ENCODE data around the gene FBLN2.

Gene FBLN2

DNA sequence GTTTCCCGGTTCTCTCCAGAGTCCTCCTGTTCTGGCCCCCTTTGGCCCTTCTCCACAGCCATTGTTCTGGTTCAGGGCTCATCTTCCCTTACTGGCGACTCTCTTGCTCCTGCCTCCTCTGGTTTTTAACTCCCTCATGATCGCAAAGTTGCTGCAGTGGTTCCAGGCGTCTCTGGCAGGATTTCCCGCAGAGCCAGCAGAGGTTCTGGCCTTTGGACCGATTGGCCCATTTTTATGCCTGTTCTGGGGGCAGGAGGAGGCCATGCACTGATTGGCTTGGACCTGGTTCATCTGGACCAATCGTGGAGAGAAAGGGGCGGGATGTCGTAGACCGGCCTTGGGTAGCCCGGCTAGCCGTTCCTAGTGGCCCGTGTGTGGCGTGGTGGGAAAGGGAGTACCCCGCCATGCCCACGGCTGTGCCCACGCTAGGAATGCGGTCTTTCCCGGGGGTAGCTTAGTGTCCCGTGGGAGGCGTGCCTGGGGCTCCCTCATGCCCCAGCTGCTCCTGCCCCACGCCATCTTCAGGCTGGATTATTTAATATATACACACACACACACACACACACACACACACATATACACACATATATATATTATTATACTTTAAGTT lies 113.4 kb downstream of the FBLN2 start:
- H3K4me1 ChIP-seq (ENCODE audit: insufficient read depth, low read length) = no peaks in the 10 kb centered on the region
- no peak for DNase-seq
- H3K27me3 ChIP-seq (ENCODE audit: insufficient read depth, low read length, poor library complexity) = no peaks in the 10 kb centered on the region
- H4K20me1 ChIP-seq (ENCODE audit: insufficient read depth, low read length) = no peaks in the 10 kb centered on the region
- H3K79me2 ChIP-seq (ENCODE audit: insufficient read depth, low read length) = no peaks in the 10 kb centered on the region
- no peak overlapping the region for H3K27ac ChIP-seq (ENCODE audit: low read length)
- TF ChIP-seq, protein P1, sequence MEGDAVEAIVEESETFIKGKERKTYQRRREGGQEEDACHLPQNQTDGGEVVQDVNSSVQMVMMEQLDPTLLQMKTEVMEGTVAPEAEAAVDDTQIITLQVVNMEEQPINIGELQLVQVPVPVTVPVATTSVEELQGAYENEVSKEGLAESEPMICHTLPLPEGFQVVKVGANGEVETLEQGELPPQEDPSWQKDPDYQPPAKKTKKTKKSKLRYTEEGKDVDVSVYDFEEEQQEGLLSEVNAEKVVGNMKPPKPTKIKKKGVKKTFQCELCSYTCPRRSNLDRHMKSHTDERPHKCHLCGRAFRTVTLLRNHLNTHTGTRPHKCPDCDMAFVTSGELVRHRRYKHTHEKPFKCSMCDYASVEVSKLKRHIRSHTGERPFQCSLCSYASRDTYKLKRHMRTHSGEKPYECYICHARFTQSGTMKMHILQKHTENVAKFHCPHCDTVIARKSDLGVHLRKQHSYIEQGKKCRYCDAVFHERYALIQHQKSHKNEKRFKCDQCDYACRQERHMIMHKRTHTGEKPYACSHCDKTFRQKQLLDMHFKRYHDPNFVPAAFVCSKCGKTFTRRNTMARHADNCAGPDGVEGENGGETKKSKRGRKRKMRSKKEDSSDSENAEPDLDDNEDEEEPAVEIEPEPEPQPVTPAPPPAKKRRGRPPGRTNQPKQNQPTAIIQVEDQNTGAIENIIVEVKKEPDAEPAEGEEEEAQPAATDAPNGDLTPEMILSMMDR (IDR thresholded peaks at IDR 0.05; ENCODE audit: borderline replicate concordance, extremely low read depth, low read length, poor library complexity, severe bottlenecking) = no peak
- no peak for TF ChIP-seq EZH2 (IDR thresholded peaks at IDR 0.05; ENCODE audit: borderline replicate concordance, low read depth, low read length, severe bottlenecking)
- no peak overlapping the region for H3K4me2 ChIP-seq (ENCODE audit: insufficient read depth, low read length)
- H3K9ac ChIP-seq (ENCODE audit: low read depth, low read length) = no peak overlapping the region
- H2AFZ ChIP-seq (ENCODE audit: low read depth, low read length) = no peak overlapping the region
- ATAC-seq (ENCODE audit: insufficient read depth, low read depth) = no peak
- H3K9me3 ChIP-seq (ENCODE audit: insufficient read depth, low read length, severe bottlenecking) = no peaks in the 10 kb centered on the region
- no peaks in the 10 kb centered on the region for H3K36me3 ChIP-seq (ENCODE audit: insufficient read depth, low read length)
- H3K4me3 ChIP-seq (ENCODE audit: low read depth in 1 of 2, low read length in 2 of 2) = no peak overlapping the region

DNA sequence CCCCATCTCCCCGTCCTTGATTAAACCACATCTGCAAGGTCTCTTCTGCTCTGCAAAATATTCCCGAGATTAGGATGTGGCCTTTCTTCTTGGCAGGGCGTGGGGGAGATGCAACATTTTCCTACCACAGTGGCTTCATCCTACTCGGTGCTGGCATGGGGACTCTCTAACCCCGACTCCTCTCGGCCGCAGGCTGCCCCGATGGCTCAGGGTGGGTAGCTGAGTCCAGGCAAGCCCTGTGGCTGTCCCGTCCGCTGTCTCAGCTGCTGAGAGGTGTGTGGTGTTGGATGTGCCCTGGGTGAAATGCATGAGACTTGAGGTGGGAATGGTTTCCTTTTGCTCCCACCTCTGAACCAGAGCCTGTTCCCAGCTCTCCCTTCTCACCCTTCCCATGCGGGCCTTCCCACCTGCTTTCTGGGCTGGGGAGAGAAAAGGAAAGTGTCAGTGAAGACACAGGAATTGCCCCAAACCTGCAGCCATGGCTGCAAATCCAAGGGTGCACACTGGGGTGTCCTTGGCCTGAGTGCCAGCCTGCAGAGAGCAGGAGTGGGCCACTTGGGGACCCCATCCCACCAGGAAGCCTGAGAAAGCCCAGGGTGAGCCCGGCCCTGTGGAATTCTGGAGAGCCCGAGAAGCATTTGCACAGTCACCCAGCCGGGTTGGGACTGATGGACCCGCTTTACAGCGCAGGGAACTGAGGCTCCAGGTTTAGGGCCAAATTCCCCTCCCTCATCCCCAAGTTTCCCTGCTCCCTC lies 115.0 kb downstream of the FBLN2 start:
- peaks cover 4% of the 10 kb centered on the region for H3K27me3 ChIP-seq (ENCODE audit: insufficient read depth, low read length, poor library complexity)
- no peaks in the 10 kb centered on the region for H3K36me3 ChIP-seq (ENCODE audit: insufficient read depth, low read length)
- TF ChIP-seq EZH2 (IDR thresholded peaks at IDR 0.05; ENCODE audit: borderline replicate concordance, low read depth, low read length, severe bottlenecking) = no peak
- TF ChIP-seq, protein P1 (IDR thresholded peaks at IDR 0.05; ENCODE audit: borderline replicate concordance, extremely low read depth, low read length, poor library complexity, severe bottlenecking) = no peak
- H2AFZ ChIP-seq (ENCODE audit: low read depth, low read length) = no peak overlapping the region
- H3K4me3 ChIP-seq (ENCODE audit: low read depth in 1 of 2, low read length in 2 of 2) = no peak overlapping the region
- DNase-seq = no peak
- H3K79me2 ChIP-seq (ENCODE audit: insufficient read depth, low read length) = no peaks in the 10 kb centered on the region
- no peak for ATAC-seq (ENCODE audit: insufficient read depth, low read depth)
- H3K27ac ChIP-seq (ENCODE audit: low read length) = no peak overlapping the region
- H3K4me2 ChIP-seq (ENCODE audit: insufficient read depth, low read length) = no peak overlapping the region
- H3K9me3 ChIP-seq (ENCODE audit: insufficient read depth, low read length, severe bottlenecking) = no peaks in the 10 kb centered on the region
- H3K4me1 ChIP-seq (ENCODE audit: insufficient read depth, low read length) = no peaks in the 10 kb centered on the region
- H4K20me1 ChIP-seq (ENCODE audit: insufficient read depth, low read length) = no peaks in the 10 kb centered on the region
- H3K9ac ChIP-seq (ENCODE audit: low read depth, low read length) = no peak overlapping the region

DNA sequence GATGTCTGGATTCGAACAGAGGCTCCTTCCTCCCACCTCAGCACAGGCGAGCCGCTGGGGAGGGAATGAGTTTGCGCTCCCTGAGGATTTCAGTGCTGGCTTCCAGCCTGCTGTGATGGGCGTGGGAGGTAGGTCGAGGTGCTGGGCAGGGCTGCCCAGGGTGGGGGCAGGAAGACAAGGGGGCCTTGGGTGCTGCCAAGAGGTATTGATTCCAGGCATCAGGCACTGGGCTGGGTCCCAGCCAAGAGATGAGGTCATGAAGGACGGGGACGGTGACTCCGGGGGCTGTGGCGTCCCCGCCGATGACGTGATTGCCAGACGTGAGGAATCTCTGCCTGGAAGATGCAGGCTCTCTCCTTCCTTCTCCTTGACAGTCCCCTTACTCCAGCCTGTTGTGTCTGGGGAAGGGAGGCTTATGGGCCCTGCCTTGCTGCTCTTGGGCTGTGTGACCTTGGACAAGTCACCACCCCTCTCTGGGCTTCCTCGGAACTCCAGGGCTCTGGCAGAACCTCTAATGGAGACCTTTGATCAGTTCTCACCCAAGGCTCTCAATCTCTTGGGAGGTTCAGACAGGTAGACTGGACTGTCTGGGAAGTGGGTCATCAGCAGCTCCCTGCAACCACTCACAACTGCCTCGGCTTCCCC lies 116.8 kb downstream of the FBLN2 start:
- peaks cover 6% of the 10 kb centered on the region for H3K27me3 ChIP-seq (ENCODE audit: insufficient read depth, low read length, poor library complexity)
- no peak overlapping the region for H3K27ac ChIP-seq (ENCODE audit: low read length)
- H2AFZ ChIP-seq (ENCODE audit: low read depth, low read length) = no peak overlapping the region
- no peaks in the 10 kb centered on the region for H3K36me3 ChIP-seq (ENCODE audit: insufficient read depth, low read length)
- H3K9ac ChIP-seq (ENCODE audit: low read depth, low read length) = no peak overlapping the region
- no peak for TF ChIP-seq EZH2 (IDR thresholded peaks at IDR 0.05; ENCODE audit: borderline replicate concordance, low read depth, low read length, severe bottlenecking)
- TF ChIP-seq, protein P1 (IDR thresholded peaks at IDR 0.05; ENCODE audit: borderline replicate concordance, extremely low read depth, low read length, poor library complexity, severe bottlenecking) = no peak
- H3K79me2 ChIP-seq (ENCODE audit: insufficient read depth, low read length) = no peaks in the 10 kb centered on the region
- H3K4me3 ChIP-seq (ENCODE audit: low read depth in 1 of 2, low read length in 2 of 2) = no peak overlapping the region
- DNase-seq (no peak), ATAC-seq (ENCODE audit: insufficient read depth, low read depth) (no peak)
- H3K4me2 ChIP-seq (ENCODE audit: insufficient read depth, low read length) = no peak overlapping the region
- no peaks in the 10 kb centered on the region for H3K9me3 ChIP-seq (ENCODE audit: insufficient read depth, low read length, severe bottlenecking)
- H3K4me1 ChIP-seq (ENCODE audit: insufficient read depth, low read length) = no peaks in the 10 kb centered on the region
- H4K20me1 ChIP-seq (ENCODE audit: insufficient read depth, low read length) = no peaks in the 10 kb centered on the region
